ENCODE measurements around the gene ITPKB. TPM values are rescaled to one million over a fixed set of nuclear protein-coding genes. Genes with fewer than 3 reads are reported as not detected.

ITPKB gene
- total and polyA plus RNA-seq, 11 donors = 6.2 to 33.7 (median 17.8) TPM

DNA sequence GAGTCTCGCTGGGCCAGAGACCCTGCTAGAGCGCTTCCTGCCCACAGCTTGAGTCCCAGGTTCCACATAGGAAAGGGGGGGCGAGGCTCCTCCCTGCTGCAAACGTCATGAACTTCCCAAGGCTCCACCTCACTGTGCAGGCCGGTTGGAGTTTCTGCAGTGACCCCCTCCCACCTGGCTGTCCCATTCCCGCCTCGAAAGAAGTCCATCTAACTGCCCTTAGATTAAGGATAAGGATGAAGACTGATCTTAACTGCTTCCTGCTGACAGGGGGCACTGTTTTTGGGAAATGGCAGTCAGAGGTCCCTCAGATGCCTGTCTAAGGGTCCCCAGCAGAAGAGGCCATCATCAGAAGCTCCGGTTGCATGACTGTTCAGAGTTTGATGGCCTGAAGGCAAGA, 127.8 kb downstream of the ITPKB start:
- no peak overlapping the region for H3K27ac ChIP-seq
- H3K36me3 ChIP-seq = no peaks in the 10 kb centered on the region
- H3K4me3 ChIP-seq = no peak overlapping the region
- DNase-seq (no peak), ATAC-seq (no peak)
- peaks cover 0 to 2% (median 0%) of the 10 kb centered on the region in 9 donors for H3K27me3 ChIP-seq
- no peaks in the 10 kb centered on the region for H3K9me3 ChIP-seq
- WGBS, 4 donors = 59 to 74% (median 72%) methylated on average over 8 of the region's 8 CpGs
- H3K4me1 ChIP-seq = peaks cover 0 to 8% (median 5%) of the 10 kb centered on the region in 12 donors
- TF ChIP-seq, protein P1, sequence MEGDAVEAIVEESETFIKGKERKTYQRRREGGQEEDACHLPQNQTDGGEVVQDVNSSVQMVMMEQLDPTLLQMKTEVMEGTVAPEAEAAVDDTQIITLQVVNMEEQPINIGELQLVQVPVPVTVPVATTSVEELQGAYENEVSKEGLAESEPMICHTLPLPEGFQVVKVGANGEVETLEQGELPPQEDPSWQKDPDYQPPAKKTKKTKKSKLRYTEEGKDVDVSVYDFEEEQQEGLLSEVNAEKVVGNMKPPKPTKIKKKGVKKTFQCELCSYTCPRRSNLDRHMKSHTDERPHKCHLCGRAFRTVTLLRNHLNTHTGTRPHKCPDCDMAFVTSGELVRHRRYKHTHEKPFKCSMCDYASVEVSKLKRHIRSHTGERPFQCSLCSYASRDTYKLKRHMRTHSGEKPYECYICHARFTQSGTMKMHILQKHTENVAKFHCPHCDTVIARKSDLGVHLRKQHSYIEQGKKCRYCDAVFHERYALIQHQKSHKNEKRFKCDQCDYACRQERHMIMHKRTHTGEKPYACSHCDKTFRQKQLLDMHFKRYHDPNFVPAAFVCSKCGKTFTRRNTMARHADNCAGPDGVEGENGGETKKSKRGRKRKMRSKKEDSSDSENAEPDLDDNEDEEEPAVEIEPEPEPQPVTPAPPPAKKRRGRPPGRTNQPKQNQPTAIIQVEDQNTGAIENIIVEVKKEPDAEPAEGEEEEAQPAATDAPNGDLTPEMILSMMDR (IDR thresholded peaks at IDR 0.05) = no peak
- no peak for TF ChIP-seq POLR2A (IDR thresholded peaks at IDR 0.05)
- intact Hi-C loops (cut with DNase I) = no loop called here

DNA sequence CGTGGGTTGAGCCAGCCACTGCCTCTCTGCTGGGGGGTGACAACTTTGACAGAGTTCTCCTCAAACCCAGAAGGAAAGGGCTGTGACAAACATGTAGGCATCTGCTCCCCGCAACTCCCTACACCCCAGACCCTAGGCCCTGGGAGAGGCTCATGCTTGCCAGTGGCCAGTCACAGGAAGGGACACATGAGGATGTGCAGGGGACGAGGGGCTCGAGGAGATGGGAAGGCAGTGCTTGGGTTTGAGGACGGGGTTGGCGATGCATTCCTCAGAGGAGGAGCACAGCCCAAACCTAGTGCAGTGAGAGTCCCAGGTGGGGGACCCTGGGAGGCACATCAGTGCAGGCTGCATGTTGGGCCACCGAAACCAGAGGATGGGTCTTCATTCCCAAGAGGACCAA, 128.4 kb downstream of the ITPKB start:
- H3K4me3 ChIP-seq = no peak overlapping the region
- peaks cover 0 to 10% (median 7%) of the 10 kb centered on the region in 12 donors for H3K4me1 ChIP-seq
- peaks cover 0 to 2% (median 0%) of the 10 kb centered on the region in 9 donors for H3K27me3 ChIP-seq
- ATAC-seq (no peak), DNase-seq (no peak)
- WGBS, 4 donors = 84 to 93% (median 89%) methylated on average over 7 of the region's 7 CpGs
- H3K36me3 ChIP-seq = no peaks in the 10 kb centered on the region
- no peak overlapping the region for H3K27ac ChIP-seq
- intact Hi-C loops (cut with DNase I) = no loop called here
- TF ChIP-seq POLR2A (IDR thresholded peaks at IDR 0.05) = no peak
- TF ChIP-seq, protein P1 (IDR thresholded peaks at IDR 0.05) = no peak
- no peaks in the 10 kb centered on the region for H3K9me3 ChIP-seq

DNA sequence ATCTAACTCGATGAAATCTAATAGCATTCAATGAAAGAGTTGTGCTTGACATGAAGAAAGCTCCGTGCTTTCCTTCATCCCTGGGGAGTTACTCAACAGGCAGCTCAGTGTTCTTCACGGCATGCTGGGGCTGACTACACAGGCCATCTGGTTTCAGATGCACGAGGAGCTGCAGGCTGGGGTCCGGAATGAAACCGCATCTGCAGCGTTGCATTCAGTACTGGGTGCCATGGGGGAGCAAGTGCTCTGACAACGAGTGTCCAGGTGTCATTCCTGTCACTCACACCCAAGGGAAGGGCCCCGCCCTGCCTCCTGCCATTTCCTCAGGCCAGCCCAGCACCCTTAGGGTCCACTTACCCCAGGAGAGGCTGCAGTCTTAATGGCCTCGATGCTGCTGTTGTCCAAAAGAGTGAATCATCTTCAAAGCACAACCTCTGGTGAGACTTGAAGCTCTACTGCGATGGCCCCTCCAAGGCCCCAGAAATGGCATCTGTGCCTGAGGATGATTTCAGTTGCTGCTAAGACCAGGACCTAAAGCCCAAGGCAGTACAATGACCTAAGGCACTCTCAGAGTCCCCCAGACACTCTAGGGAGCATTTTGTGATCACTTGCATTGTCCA, 129.1 kb downstream of the ITPKB start:
- TF ChIP-seq POLR2A (IDR thresholded peaks at IDR 0.05) = no peak
- TF ChIP-seq, protein P1 (IDR thresholded peaks at IDR 0.05) = no peak
- DNase-seq = peak in 1 of 5 donors; percentile 47
- intact Hi-C loops (cut with DNase I) = loop anchor here (2.0 to 10.0 kb wide), 5 partner anchors 63 to 188 kb away; partner anchors contain the start of gene STUM (in 5 of the 10)
- peaks cover 0 to 16% (median 9%) of the 10 kb centered on the region in 12 donors for H3K4me1 ChIP-seq
- no peaks in the 10 kb centered on the region for H3K9me3 ChIP-seq
- no peaks in the 10 kb centered on the region for H3K36me3 ChIP-seq
- ATAC-seq = peak; percentile 5 to 68 (median 36)
- peaks cover 0 to 2% (median 0%) of the 10 kb centered on the region in 9 donors for H3K27me3 ChIP-seq
- WGBS, 4 donors = 62 to 73% (median 69%) methylated on average over 10 to 11 of the region's 11 CpGs
- H3K4me3 ChIP-seq = no peak overlapping the region
- H3K27ac ChIP-seq = no peak overlapping the region

DNA sequence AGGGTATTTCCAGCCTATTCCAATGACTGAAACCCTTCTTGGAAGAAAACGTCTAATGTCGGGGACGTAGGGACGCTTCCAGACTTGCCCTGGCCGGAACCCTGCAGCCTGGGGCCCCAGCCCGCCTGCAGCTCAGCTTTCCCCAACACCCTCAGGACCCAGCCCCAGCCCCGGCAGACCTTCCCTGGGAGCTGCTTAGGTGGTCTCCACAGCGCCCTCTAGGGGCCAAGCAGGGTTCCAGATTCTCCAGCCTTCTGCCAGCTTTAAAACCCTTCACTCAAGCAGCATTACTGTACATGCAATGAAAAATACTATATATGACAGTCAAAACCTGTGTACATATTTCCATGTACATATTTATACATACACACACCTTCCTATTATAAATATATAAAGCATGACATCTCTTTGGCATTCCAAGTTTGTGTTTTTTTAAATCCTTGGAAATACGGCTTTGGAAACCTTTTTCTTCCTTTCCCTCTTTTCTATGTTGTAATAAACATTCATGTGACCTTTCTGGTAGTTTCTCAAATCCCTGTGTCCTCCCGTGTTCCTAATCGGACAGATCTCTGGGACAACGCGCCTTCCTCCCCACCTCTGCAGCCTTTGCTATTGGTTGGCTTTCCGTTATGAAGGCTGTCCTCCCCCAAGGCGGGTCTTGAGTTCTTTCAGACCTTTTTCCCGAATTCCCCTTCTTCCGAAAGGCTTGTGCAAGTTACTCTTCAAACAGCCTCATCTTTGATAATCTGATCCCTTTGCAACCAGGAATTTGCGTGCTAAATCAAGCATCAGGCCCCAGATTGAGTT, 130.2 kb downstream of the ITPKB start:
- intact Hi-C loops (cut with DNase I) = loop anchor here (2.0 to 10.0 kb wide), 5 partner anchors 62 to 187 kb away; partner anchors contain the start of gene STUM (in 5 of the 10)

More for the DNA sequence above, 130.2 kb downstream of the ITPKB start:
- ATAC-seq = peak in 3 of 4 donors; percentile 33 to 59 (median 57)
- 66 to 70% (median 69%) methylated on average over 17 to 18 of the region's 18 CpGs for WGBS, 4 donors
- no peak overlapping the region for H3K4me3 ChIP-seq
- TF ChIP-seq, protein P1 (IDR thresholded peaks at IDR 0.05) = peak; percentile 69 to 89 (median 84)
- TF ChIP-seq POLR2A (IDR thresholded peaks at IDR 0.05) = no peak
- peaks cover 0 to 2% (median 0%) of the 10 kb centered on the region in 9 donors for H3K27me3 ChIP-seq
- no peaks in the 10 kb centered on the region for H3K36me3 ChIP-seq
- H3K4me1 ChIP-seq = peaks cover 0 to 27% (median 17%) of the 10 kb centered on the region in 12 donors
- no peaks in the 10 kb centered on the region for H3K9me3 ChIP-seq
- H3K27ac ChIP-seq = no peak overlapping the region
- peak; percentile 51 to 85 (median 66) for DNase-seq

Data from heart left ventricle (tissue), 16 donors.